ENCODE results near the gene CENPP.

DNA sequence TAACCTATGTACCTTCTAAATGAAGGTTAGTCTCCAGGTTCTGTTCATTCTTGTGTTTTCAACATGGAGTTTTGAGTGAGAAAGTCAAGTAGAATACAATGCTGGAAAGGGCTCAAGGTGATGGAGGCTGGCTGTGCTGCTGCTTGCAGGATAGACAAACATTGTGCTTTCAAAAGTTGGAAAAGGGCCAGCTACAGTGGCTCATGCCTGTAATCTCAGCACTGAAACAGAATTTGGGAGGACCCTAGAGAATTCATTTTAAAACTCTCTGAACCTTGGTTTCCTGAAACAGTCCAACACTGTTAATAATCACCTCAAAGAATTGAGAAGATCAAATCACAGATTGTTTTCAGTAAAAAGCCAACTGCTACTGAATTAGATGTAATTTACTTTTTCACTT, 16.9 kb upstream of the CENPP start:
- TF ChIP-seq, protein P1, sequence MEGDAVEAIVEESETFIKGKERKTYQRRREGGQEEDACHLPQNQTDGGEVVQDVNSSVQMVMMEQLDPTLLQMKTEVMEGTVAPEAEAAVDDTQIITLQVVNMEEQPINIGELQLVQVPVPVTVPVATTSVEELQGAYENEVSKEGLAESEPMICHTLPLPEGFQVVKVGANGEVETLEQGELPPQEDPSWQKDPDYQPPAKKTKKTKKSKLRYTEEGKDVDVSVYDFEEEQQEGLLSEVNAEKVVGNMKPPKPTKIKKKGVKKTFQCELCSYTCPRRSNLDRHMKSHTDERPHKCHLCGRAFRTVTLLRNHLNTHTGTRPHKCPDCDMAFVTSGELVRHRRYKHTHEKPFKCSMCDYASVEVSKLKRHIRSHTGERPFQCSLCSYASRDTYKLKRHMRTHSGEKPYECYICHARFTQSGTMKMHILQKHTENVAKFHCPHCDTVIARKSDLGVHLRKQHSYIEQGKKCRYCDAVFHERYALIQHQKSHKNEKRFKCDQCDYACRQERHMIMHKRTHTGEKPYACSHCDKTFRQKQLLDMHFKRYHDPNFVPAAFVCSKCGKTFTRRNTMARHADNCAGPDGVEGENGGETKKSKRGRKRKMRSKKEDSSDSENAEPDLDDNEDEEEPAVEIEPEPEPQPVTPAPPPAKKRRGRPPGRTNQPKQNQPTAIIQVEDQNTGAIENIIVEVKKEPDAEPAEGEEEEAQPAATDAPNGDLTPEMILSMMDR (IDR thresholded peaks at IDR 0.05), result no peak
- TF ChIP-seq POLR2A (IDR thresholded peaks at IDR 0.05), result no peak
- no peak for TF ChIP-seq POLR2AphosphoS5 (IDR thresholded peaks at IDR 0.05; ENCODE audit: insufficient read depth in 1 of 2, low read depth in 1 of 2)

Measured in vagina (tissue), 2 donors.